HG02884 (cell line): ENCODE results near the gene PACRG.

ENCODE experiments used
- ATAC-seq: cut with Tn5 transposase; IDR thresholded peaks from one replicate; pipeline ENCODE4 v1.9.1; 2021; ENCODE audit warnings: mild to moderate bottlenecking, moderate library complexity; ENCODE audit not compliant: unreplicated experiment

Gene PACRG

DNA sequence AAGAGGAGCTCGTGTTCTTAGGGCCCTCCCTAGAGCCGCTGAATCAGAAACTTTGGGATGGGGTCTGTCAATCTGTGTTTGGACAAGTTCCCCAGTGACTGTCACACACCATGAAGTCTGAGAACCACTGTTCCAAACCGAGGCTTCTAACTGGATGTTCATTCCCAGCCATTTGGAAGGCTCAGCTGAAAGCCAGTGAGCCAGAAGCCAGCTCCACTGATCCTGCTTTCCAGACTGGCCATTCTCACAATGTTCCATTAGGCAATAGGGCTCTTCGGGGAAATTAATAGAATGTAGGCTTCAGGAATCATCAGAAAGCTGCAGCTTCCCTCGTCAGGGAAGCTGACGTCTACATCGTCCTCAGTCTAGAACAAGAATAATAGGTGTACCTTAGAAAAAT, 595.9 kb downstream of the PACRG start:
- ATAC-seq: no peak

DNA sequence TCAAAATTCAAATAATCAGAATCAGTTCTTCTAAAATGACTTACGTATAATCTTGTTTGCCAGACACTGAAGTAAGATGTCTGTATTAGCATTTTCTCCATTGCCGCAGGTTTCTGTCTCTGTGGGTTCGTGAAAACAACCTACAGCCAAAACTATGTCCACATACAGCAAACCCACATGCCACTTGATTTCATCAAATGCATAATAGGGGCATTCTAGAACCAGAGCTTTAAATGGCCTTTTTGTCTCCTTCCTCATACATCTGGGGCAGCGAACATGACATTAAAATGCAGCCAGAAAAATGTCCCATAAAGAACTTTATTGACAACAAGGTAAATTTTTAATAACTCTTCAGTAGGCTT, 596.5 kb downstream of the PACRG start:
- ATAC-seq: no peak

DNA sequence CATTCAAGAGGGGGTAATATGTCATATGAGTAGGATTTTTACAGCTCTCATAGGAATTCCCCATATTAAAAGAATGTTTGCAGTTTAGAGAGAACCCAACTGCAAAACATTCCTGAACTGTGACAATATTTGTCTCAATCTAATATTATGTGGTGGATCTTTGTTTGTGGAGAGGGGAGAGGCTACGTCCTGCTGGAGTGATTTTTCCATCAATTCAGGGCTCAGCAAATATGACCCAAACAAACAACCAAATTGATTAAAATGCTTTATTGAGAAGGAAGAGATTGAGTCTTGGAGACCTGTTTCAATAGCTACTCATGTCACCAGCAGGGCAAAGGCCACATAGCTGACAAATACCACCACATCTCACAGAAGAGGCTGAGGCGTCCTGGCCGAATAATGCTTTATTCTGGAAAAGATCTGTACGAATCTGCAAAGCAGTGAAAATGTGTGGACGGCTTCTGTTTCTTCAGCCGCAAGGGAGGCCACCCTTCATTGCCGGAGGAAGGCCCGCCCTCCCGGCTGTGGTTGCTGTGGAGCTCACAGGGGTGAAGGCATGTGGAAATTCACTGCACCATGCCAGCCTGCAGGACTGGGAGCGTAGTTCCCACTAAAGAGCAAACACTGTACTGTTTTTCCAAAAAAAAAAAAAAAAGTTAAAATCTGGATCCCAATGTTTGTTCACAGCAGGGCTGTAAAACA, 597.1 kb downstream of the PACRG start:
- no peak for ATAC-seq

DNA sequence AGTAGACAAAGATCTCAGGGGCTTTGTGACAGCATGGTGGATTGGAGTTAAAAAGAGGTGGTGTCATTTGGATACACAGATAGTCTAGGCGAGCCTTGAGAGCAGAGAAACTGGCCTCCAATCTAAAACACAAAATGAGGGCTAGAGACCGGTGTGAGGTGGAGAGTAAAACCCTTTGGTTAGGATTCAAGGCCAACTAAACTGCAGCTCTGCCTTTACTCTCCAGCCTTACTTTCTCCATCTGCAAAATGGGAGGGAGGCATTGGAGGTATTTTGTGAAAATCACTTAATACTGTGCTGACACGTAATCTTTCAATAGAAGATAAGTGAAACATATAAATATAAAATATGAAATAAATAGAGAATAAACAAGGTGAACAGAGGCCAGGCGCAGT, 597.6 kb downstream of the PACRG start:
- no peak for ATAC-seq

GRCh38 chr6:163327165-163327880, 599.5 kb downstream of the PACRG start:
- ATAC-seq: no peak

DNA sequence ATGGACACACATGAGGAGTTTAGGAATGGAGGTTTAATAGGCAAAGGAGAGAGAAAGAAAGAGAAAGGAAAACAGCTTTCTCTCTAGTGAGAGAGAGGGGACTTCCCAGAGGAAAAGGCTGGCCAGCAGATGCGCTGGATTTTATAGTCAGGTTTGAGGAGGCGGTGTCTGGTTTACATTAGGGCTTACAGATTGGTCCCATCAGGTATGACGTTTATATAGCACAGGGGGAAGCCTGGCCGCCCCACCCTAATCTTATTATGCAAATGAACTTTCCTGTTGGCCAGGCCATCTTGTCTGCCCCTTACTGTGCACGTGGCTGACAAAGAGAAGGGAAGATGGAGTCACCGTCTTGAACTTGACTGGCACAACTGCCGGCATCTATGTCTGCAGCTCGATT, 600.1 kb downstream of the PACRG start:
- ATAC-seq: no peak

- no peak for ATAC-seq
These were observed 600.6 kb downstream of the PACRG start for GRCh38 chr6:163328411-163328810.

DNA sequence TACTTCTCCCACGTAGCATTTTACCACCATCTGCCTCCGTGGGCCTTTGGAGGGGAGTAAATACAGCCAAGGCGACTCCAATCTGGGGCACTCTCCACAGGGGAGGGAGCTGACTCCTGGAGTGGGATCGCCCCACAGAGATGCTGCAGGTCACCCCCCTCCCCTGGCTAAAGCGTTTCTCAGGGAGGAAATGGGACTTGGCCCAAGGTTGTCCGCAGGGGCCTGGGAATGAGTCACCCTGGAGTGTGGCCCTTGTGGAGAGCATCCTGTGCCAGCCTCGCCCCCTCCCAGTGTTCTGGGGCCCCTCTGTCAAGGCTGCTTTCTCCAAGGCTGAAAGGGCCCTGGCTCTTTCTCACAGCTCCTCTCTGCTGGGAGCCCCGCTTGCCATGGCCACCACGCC, 602.2 kb downstream of the PACRG start:
- ATAC-seq: no peak

DNA sequence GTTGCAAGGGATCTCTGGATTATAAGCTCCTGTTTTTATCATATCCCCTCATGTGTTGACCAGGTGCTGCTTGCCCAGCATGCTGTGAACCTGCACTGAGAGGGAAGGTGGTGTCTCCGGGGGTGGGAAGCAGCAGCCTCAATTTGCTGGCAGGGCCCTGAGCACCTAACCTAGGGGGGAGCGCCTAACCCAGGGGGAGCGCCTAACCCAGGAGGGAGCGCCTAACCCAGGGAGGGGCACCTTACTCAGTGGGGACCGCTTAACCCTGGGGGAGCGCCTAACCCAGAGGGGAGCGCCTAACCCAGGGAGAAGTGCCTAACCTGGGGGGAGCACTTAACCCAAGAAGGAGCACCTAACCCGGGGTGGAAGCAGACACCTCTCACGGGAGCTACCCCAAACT, 603.5 kb downstream of the PACRG start:
- ATAC-seq: no peak

GRCh38 chr6:163332575-163332974, 604.8 kb downstream of the PACRG start:
- no peak for ATAC-seq

DNA sequence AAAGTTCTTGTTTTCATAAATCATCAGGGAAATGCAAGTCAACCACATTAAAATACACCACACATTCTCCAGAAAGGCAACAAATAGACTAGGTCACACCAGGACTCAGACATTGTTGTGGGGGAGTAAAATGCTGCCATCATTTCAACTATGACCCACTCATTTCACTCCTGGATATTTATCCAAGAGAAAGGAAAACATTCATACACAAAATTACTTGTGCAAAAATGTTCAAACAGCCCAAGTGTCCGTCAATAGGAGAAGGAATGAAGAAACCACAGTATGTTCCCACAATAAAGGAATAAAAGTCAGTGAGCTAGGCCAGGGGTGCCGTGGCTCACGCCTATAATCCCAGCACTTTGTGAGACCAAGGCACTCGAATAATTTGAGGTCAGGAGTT, 605.3 kb downstream of the PACRG start:
- ATAC-seq: no peak

- no peak for ATAC-seq
These were observed 606.2 kb downstream of the PACRG start for GRCh38 chr6:163333701-163334663.

DNA sequence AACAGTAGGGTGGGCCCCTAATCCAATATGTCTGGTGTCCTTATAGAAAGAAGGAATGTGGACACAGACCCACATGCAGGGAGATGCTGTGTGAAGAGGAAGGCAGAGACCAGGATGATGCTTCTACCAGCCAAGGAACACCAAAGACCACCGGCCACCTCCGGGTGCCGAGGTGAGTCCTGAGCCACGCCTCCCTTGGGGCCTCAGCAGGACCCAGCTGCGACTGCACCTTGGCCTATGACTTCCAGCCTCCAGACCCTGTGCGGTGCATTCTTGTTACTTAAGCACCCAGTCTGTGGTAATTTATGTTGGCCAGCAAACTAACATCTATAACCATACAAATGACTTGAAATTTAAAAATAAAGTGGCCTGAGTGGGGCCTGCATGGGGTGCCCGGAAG, 607.3 kb downstream of the PACRG start:
- ATAC-seq: no peak

GRCh38 chr6:163335671-163336545, 608.1 kb downstream of the PACRG start:
- no peak for ATAC-seq

GRCh38 chr6:163336961-163337360, 609.2 kb downstream of the PACRG start:
- no peak for ATAC-seq

DNA sequence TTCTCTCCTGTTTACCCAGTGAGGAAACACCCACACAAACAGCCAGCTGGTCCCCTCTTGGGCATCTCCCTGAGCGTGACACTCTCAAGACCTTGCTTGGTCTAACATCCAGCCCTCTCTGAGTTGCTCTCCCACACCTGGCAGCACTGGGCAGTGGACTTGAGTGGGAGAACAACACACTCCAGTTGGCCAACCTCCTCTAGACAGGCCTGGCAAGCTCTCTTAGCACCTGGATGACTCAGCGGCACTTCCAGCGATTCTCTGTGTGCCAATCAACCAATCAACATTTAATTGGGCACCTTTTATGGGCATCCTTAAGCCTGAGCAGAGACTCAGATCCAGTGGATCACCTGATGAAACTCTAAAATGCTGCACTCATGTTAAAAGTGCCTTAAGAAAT, 610.2 kb downstream of the PACRG start:
- ATAC-seq: no peak

DNA sequence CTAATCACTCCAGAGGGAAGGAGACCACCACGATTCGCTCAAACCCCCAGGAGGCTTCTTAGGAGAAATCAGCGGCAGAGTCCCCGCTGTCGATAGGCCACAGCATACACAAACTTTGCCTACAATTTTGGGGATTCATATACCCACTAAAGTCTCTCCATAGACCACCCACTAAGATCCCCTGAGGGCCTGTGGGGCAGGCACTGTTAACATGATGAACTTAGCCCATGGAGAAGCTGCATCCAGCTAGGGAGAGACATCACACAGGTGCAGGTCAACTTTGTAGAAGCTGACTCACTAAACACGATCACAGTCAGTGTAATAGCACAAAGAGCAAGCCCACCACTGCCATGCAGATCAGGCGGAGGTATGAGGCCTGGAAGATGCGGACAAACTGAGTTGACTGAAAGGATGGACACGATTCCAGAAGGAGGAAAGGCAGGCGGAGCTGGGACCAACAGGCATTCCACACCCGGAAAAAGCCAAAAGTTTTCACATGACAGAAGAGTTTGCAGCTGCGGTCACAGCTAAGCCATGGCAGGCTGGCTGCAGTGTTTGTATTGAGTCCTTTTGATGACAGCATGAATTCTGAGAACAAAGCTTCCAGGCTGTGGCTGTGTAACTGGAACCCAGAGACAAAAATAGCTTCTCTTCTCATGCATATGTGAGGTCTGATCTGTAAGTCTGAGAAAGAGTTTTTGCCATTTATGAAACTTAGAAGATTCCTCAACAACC, 611.1 kb downstream of the PACRG start:
- no peak for ATAC-seq

- ATAC-seq: no peak
These were observed 611.7 kb downstream of the PACRG start for GRCh38 chr6:163339466-163339865.

DNA sequence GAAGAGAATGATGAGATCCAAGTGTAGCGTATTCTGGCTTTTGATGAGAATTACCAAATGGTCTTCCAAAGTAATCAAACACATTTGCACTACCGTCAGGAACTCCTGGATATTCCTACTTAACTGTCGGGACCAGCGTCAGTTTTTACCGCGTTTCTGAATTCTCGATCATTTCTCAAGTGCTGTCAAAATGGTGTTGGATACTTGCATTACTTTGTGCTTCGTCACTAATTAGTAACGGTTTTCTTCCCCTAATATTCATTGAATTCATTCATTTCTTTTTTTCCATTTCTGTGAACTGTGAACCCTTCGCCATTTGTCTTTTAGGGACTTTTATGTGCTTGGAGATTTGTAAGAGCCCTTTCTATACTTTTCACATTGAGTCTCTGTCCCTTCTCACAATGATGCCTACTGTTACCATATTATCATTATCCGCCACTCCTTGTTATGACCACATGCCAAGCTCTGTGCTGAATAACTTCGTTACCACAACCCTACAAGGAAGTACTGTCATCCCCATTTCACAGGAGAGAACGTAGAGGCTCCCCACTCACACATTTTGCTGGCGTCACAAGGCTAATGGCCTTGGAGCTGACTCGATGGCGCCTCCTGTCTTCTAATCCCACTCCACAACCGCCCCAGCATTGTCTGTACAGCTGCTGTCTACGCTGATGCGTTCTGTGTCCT, 612.6 kb downstream of the PACRG start:
- no peak for ATAC-seq
